ENCODE results near the gene LMO7.

DNA sequence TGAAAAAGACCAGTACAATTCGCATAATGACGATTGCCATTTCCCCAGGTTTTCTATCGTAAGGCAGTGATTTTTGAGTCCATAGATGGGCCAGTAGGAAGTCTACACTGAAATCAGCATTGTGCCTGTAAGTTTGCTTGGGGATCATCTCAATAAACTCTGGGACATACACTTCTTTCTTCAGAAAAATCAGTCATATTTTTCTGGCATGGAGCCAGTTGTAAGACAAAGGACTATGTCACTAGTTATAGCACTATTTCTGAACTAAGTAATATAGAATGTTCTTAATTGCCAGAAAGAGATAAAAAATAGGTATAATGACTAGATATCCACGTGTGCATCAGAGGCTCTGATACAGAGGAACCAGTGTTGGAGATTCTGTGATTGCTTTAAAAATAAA is 243.5 kb downstream of the LMO7 start:
- no peak for TF ChIP-seq POLR2A (IDR thresholded peaks at IDR 0.05; ENCODE audit: insufficient read depth in 1 of 2, low read depth in 2 of 2, low read length in 2 of 2)
- TF ChIP-seq KMT2A (CRISPR knock-in tag; IDR thresholded peaks at IDR 0.05) = no peak
- TF ChIP-seq, protein P1, sequence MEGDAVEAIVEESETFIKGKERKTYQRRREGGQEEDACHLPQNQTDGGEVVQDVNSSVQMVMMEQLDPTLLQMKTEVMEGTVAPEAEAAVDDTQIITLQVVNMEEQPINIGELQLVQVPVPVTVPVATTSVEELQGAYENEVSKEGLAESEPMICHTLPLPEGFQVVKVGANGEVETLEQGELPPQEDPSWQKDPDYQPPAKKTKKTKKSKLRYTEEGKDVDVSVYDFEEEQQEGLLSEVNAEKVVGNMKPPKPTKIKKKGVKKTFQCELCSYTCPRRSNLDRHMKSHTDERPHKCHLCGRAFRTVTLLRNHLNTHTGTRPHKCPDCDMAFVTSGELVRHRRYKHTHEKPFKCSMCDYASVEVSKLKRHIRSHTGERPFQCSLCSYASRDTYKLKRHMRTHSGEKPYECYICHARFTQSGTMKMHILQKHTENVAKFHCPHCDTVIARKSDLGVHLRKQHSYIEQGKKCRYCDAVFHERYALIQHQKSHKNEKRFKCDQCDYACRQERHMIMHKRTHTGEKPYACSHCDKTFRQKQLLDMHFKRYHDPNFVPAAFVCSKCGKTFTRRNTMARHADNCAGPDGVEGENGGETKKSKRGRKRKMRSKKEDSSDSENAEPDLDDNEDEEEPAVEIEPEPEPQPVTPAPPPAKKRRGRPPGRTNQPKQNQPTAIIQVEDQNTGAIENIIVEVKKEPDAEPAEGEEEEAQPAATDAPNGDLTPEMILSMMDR (CRISPR knock-in tag; IDR thresholded peaks at IDR 0.05) = no peak
- no peak for TF ChIP-seq ZNF567 (CRISPR knock-in tag; IDR thresholded peaks at IDR 0.05; ENCODE audit: borderline replicate concordance)
- TF ChIP-seq ZNF274 (CRISPR knock-in tag; IDR thresholded peaks at IDR 0.05) = no peak
- no peak for TF ChIP-seq ETV6 (CRISPR knock-in tag; conservative IDR thresholded peaks at IDR 0.05)
- TF ChIP-seq, protein P2, sequence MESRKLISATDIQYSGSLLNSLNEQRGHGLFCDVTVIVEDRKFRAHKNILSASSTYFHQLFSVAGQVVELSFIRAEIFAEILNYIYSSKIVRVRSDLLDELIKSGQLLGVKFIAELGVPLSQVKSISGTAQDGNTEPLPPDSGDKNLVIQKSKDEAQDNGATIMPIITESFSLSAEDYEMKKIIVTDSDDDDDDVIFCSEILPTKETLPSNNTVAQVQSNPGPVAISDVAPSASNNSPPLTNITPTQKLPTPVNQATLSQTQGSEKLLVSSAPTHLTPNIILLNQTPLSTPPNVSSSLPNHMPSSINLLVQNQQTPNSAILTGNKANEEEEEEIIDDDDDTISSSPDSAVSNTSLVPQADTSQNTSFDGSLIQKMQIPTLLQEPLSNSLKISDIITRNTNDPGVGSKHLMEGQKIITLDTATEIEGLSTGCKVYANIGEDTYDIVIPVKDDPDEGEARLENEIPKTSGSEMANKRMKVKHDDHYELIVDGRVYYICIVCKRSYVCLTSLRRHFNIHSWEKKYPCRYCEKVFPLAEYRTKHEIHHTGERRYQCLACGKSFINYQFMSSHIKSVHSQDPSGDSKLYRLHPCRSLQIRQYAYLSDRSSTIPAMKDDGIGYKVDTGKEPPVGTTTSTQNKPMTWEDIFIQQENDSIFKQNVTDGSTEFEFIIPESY (CRISPR knock-in tag; IDR thresholded peaks at IDR 0.05) = no peak
- TF ChIP-seq DNMT3B (CRISPR knock-in tag; conservative IDR thresholded peaks at IDR 0.05) = no peak
- TF ChIP-seq RAD21 (CRISPR knock-in tag; IDR thresholded peaks at IDR 0.05) = no peak
- no peak for TF ChIP-seq POLR2AphosphoS5 (IDR thresholded peaks at IDR 0.05; ENCODE audit: low read depth, low read length)

All from HepG2 (cell line).